GM19238 (cell line): Measurements from ENCODE around the gene BTBD9.

ENCODE experiments used
- DNase-seq: peaks from one replicate; pipeline ENCODE4 v3.0.0; 2011; ENCODE audit warnings: low spot score; ENCODE audit not compliant: insufficient read length

Gene BTBD9

DNA sequence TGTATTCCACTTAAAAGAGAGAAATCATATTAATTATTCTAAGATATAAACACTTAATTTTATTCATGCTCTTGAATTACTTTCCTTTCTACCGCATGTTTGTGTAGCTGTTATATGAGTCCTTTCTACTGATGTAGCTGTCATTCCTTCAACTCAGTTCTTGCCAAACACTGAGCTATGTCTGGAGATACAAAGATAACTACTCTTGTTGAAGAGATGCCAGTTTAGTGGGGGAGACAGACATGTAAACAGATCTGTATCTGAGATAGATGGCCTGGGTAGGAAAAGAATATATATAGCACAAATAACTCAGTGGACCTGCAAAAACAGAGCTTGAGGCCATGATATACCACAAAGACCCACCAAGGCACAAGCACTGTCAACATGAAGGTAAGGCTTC lies 157.3 kb downstream of the BTBD9 start:
- DNase-seq: no peak

DNA sequence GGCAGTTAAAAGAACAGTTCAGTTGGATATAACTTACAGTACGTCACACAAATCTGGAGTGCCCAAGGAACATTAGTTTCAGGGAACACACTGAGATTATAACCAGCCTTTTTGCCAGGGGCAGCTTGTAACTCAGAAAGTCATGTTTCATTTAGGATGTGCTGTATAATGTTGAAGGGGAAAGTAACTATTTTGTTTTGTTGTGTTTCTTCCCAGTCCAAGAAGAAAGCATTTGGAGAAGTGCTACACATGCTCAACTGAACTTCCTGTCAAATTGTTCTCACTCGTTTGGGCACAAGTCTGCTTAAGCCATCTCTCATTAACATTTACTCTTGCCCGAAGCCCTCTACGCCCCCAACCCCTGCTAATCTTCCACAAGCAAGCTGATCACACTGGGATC lies 157.9 kb downstream of the BTBD9 start:
- no peak for DNase-seq

DNA sequence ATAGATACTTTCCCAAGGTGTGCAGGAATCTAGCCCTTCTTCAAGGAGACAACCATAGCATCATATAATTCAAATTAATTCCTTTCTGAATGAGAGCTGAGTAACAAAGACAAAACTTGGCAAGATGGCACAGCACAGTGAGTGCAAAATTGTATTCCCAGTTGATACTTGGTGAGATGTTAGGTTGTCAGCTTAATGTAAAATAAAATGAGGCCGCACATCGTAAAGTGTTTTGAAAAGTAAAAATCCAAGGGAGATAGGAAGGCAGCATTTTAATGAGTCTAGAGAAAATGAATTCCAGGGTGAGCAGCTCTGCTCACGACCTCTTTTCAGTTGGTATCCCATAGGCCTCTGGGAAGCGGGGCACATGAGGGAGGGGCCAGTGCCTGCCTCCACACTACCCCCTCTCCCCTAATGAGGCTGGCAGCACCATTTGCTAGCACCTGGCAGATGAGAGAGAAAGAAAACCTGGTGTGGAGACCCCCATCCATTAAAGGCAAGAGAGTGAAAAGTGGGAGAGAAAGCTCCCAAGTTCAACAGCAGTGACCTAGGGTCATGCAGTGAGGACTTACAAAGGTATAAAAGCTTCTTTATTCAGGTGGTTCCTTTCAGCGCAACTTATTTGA lies 158.4 kb downstream of the BTBD9 start:
- no peak for DNase-seq

DNA sequence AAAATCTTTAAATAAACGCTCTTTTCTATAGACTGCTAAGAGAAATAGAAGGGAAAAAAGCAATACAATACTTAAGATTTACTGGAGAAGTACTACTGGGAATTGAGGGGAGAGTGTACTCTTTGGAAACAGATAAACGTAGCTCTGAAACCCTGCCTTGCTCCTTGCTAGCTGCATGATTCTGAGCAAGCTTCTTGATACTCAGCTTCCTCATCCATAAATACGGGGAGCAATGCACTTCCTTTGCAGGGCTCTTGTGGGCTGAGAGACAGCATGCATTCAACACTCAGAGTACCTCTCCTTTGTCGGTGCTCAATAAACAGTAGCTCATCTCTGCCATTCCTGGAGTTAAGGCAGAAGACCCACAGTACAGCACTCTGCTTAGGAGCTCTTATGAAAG lies 159.7 kb downstream of the BTBD9 start:
- no peak for DNase-seq

DNA sequence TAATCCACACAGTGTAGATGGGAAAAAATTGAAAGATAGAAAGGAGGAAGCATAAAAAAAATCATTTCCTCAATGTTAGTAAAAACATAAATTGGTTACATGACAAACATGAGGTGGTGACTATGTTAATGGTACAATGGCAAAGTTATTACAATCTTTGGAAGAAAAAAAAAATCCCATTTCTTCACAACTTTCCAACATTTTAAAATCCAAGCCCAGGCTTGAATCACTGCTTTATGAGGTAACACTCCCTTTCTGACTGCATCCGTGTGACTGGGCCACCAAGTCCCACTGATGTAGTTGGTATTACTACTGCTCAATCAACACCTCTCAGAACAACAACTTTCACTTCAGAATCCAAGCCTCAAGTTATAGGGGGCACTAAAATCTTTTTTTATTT lies 160.4 kb downstream of the BTBD9 start:
- no peak for DNase-seq

DNA sequence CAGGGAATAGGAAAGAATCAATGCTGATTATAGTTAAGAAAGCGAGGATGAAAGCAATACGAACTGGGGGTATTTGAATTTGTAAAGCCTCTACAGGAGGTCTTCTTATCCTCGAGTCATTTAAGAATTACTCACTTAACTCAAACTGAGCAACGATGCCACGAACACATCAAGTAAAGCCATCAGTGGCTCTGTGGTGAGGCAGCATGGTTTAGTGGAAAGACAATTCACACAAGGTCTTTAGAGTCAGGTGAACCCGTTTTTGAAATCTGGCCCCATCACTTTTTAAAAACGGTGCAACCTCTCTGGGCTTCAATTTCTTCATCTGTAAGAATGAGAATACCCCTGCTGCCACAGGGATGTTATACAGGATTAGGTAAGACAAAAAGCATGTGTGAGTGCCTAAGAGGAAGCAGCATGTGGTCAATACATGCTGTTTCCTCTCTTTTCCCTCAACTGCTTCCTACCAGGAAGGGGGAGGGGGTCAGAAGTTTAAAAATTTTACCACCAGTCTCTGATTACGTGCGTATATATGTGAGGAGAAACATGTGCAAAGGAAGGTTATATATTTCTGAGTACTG lies 162.0 kb downstream of the BTBD9 start:
- no peak for DNase-seq

DNA sequence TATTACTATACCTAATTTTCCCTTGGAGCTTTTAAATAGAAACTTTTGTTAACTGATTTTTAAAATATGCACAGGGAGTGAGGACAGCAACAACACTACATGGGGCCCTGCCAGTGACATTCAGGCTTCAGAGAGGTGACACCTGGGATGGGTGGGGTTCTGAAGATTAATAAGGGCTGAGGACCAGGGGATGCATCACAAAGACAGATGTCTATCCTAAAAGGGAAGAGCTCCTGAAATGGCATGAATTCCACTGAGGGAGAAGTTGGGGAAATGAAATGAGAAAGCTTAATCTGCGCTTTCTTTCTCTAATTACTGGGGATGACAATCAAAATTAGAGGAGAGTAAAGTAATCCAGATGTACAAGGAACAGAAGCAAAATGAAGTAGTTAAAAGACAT lies 162.8 kb downstream of the BTBD9 start:
- DNase-seq: no peak

DNA sequence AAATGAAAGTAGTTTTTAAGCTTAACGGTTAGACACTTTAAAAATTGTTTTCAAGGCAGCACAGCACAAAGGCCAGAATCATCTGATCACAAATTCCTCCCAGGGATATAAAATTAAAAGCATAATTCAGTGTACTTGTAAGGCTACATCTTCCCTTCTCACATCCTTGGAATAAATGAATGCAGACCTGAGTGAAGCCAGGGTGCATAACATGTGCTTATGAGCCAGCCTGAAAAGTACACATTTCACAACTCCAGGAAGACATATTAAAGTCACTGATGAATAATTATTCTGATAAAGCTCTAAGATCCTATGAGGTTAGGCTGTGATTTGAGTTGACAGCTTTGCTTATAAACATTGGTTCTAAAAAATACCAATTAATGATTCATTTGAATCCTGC lies 163.6 kb downstream of the BTBD9 start:
- DNase-seq: no peak

DNA sequence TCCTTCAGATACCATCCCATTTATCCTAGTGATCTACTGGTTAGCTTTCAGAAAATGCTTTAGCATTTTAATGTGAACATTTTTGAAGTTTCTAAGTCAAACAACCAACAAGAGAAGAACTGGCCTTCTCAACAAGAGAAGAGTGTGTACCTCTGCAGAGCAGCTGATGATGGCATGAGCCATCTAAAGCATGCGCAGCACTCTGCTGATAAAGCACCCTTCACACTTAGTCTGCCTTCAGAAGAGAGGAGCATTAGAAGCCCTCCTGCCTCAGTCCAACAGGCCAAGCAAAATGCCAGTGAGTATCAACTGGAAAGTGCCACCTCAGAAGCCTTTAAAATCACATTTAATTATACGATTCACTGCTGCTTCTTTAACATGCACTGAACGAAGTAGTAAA lies 169.2 kb downstream of the BTBD9 start:
- DNase-seq: no peak

DNA sequence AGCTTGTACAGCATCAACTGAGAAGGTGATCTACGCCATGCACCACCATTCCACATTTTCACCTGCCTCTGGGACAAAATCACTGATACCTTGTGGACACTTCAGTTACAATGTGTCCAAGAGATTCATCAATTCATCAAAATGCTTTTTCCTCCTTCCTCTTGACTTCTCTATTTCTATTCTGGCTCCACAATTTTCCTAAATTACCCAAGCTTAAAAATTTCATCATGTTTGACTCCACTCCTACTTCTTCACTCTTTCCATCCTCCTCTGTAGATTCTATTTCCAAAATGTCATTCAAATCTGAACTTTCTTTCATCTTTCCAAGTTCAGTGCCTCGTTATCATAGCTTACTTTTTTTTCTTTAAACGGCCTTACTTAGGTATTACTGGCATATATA lies 172.2 kb downstream of the BTBD9 start:
- no peak for DNase-seq

DNA sequence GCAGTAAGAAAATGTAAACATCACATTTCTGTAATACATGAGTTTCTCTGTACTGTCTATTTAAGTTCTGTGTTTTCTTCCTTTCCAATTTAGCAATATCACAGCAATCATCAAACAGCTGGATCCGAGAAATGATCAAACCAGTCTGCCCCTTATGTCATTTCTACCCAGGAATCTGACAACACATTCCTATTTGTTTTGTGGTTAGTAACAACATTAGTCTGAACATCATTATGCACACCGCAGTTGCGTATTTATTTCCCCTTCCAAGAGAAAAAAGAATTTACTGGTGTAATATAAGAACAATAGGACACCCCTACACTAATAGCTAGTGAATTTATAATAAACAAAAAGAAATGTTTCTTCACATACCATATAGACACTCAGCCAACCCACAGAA lies 179.5 kb downstream of the BTBD9 start:
- DNase-seq: no peak

DNA sequence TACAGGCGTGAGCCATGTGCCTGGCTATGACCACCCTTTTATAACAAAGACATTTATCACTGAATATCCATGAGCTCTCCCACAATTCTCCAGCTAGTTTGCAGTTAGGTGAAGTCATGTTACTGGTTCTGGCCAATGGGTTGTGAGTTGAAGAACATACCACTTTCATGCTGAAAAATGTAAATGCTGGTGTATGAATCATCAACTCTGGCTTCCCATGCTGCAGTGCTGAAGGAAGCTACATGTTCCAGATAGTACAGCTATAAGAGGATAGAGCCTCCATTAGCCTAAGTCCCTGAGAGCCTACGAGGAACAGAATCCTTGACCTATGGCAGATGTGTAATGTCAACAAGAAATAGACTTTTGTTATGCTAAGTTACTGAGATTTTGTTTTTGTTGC lies 180.4 kb downstream of the BTBD9 start:
- no peak for DNase-seq

DNA sequence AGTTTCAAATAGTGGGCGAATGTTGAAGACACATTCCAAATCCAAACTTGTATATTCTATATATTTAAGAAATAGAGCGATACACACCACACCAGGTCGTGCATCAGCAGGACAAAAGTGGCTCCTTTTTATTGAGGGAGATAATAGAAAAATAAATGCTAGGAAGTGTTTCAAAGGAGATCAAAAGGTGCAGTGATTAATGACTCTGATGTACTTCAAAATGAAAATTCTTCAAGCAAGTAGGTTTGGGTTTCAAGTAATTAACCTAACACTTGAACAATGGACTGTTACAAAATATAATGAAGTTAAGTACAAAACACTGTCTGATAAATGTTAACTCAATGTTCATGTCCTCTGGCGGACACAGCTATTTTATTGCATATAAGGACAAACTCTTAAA lies 185.9 kb downstream of the BTBD9 start:
- no peak for DNase-seq

DNA sequence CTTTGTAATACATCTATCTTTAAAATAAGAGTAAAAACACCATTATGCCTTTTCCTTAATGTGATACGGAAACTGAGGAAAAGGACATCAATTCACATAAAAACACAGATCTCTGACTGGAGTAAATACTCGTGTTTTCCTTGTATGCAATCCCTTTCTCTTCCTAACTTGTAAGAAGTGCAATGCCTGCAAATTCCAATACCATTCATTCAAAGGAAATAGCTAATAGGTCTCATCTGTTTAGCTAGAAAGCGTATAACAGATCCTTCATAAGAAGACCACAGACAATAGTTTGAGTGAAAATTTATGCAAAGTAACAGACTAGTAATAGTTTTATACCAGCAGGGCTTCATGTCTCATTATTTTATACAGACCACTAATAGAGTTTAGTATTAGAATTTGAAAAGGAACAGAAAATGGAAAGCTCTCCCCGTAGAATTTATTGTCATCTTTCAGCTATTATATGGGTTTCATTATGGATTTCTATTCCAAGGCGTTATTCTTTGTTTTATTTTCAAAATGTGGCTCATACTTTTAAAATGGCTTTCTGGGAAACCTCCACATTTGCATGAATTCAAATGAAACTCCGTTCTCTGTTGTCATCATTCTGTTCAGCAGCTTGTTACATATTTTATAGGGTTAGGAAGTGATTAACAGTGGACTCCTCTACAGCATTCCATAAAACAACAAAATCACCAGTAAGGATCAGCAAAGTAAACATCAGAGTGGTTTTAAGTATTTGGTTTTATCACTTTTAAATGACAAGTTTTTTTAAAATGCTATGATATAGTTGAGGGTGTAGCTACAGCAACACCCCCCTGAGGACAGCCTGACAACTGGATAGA lies 186.7 kb downstream of the BTBD9 start:
- DNase-seq: no peak

DNA sequence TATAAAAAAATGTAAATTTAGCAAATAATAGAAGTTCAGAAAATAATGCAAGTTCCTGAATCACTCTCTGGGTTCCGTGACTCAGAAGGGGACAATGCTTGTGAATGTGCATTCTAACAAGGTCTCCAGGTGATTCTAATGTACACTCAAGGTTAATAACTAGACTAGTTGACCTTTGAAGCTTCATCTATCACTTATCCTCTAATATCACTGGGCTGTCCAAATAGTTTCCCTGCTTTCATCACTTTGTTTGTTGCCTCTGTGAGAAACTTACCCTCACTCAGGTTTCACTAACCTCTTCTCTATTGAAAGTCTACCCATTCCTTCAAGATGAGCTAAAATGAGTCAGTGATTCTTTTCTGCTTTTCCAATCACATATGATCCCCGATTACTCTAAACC lies 189.0 kb downstream of the BTBD9 start:
- DNase-seq: no peak

DNA sequence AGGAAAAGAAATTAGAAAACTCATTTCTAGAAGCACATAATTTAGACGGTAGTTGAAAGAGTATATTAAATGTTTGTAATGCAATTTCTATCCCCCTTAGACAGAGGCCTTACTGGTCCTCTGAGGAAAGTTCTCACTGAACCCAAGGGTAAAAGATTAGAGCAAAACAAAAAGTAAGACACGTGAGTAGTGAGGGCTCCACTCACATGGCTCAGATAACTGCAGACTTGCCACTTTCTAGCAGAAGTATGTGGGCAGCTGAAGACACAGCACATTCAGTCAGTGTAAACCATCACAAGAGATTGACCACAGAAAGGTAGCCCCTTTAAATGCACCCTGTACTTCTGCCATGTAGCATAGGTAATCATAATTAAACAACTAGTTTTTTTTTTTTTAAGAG lies 193.8 kb downstream of the BTBD9 start:
- DNase-seq: no peak

DNA sequence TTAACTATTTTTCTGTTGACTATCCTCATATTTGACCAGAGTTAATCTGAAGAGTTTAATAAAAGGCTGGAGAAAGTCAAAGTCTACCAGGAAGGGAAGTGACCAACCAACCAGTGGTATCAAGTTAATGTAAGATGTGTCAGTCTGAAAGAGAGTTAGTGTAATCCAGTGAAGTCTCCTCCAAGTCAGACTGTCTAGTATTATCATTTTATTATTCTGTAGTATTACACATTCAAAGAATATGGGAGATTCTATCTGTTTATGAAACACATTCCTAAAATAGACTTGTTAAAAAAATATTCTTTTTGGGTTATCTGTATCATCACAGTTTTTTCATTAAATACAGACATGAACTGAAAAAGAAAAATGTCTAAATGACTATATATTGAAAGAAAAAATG lies 194.4 kb downstream of the BTBD9 start:
- DNase-seq: no peak

DNA sequence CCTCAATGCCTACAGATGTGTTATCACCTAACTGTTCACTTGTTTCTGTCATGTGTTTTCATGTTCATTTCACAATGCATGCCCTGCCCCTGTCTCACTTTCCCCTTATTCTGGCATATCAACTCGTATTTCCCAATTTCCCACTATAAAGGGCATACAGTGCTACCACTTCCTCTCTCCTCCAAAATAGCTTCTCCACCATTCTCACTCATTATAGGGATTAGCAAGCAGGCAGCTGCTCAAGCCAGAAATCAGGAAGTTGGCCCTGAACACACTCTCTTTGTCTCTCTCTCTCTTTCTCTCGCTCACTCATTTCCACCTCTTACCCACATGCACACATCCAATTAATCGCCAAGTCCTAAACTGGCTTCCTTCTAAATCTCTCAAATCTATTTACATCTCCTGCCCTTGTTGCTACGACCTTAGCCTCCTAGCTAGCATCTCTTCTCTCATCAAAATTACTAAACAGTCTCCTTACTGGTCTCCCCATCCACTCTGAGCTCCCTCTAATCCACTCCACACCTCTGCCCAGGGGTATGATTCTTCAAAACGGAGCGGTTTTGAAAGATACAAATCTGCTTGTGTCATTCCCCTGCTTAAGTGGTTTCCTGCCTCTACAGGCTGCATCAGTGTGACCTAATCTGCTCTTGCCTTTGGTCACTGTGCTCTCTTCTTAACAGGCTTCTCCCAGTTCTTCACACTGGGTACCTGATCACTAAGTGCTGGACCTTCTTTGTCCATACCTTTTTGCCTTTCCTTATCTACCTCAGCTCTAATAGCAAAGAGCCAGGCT lies 196.2 kb downstream of the BTBD9 start:
- DNase-seq: no peak

DNA sequence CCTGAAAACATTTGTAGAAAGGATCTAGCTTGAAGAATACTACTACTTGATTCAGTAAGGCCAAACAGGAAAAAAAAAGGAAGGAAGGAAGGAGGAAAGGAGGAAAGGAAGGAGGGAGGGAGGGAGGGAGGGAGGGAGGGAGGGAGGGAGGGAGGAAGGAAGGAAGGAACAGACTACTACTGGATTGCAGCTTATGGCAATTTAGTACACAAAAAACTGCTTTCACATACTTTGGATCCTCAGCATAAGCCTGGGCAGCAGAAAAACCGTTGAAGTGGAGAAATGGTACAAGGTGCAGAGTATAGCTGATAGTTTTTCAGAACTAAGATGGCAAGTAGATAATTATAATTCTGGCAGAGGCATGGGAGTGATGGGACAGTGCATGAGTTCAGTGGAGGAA lies 201.6 kb downstream of the BTBD9 start:
- DNase-seq: no peak

DNA sequence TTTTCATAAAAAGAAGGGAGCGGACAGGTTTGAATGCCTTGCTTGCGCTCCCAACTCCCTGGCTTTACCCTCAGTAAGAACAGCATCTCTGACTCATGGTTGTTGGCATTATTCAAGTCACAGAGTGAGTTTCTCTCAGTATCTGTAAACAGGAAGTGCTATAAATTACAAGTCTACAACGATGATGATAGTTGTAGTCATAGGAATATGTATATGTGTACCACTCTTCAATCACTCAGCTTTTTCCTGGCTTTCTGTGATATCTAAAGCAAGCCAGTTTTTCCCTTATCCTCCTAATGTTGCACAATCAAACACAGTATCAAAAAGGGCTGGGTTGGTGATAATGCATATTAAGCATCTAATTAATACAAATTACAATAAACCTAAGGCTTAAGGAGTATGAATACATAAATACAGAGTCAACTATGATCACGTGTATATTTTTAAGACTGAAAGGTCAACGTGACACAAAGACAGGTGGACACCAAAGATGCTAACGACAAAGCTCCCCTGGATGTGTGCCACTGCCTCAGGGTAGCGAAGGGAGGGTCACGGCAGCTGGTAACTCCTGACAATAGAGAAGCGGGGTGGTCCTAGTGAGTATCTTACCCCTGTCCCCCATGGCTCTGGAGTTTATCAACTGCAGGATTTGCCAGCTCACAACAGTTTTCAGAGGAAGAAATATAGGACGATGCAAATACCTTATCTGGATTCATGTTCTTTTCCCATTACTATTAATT lies 202.8 kb downstream of the BTBD9 start:
- DNase-seq: no peak

DNA sequence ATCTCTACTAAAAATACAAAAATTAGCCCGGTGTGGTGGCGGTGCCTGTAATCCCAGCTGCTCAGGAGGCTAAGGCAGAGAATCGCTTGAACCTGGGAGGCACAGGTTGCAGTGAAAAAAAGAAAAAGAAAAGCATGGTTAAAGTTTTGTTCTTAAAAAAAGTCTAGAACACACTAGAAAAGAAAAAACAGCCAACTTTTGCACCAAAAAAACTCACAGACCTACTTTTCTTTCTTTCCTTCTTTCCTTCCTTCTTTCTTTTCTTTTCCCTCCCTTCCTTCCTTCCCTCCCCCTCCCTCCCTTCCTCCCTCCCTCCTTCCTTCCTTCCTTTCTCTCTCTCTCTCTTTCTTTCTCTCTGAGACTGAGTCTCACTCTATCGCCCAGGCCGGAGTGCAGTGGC lies 204.4 kb downstream of the BTBD9 start:
- no peak for DNase-seq
